PC-3 (cell line): ENCODE measurements around the gene CLEC11A.

Experiments
- EZH2 ChIP-seq: fragments of 300-600 bp; sonication (generic); IDR thresholded peaks from one replicate; pipeline ENCODE4 v1.6.1; 2017; ENCODE audit warnings: antibody characterized with exemption, mild to moderate bottlenecking, low read length; ENCODE audit not compliant: unreplicated experiment
- TF ChIP-seq, protein P1 (sequence below): fragments of 300-600 bp; sonication (generic); conservative IDR thresholded peaks from 2 replicates; pipeline ENCODE4 v1.5.1; 2017; ENCODE audit warnings: antibody characterized with exemption, low read depth, mild to moderate bottlenecking, low read length

DNA sequence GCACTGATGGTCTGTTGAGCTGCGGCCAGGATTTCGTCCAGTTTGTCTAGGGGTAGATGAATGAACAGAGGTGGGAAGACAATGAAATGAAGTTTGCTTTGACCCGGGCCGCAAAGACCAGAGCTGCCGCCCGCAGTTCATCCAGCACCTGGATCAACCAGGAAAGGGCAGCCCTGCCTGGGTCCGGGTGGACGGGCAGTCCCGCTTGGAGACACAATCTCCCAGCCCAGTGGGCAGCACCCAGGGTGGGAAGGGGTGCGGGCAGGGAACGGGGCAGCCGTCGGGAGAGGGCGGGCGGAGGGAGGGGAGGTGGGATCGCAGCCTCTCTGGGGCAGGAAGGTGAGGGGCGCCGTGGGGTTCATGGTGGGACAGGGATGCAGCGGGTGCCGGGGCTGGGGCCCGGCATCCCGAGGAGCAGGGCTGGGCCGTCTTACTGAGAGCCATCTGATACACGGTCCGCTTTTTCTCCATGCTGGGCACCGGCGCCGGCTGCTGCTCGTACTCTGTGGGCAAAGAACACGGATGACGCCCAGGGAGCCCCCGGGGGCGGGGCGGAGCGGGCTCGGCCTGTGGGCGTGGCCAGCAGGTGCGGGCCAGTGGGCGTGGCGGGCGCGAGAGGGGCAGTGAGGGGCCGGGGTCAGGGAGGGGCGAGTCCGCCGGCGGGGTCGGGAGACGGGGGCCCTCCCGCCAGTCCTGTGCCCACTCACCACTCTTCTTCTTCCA, 36.7 kb upstream of the CLEC11A start:
- TF ChIP-seq, protein P1, sequence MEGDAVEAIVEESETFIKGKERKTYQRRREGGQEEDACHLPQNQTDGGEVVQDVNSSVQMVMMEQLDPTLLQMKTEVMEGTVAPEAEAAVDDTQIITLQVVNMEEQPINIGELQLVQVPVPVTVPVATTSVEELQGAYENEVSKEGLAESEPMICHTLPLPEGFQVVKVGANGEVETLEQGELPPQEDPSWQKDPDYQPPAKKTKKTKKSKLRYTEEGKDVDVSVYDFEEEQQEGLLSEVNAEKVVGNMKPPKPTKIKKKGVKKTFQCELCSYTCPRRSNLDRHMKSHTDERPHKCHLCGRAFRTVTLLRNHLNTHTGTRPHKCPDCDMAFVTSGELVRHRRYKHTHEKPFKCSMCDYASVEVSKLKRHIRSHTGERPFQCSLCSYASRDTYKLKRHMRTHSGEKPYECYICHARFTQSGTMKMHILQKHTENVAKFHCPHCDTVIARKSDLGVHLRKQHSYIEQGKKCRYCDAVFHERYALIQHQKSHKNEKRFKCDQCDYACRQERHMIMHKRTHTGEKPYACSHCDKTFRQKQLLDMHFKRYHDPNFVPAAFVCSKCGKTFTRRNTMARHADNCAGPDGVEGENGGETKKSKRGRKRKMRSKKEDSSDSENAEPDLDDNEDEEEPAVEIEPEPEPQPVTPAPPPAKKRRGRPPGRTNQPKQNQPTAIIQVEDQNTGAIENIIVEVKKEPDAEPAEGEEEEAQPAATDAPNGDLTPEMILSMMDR, result no peak
- no peak for TF ChIP-seq EZH2
